Activated T-helper 2 cell treated with anti-CD3 and anti-CD28 coated beads, Interferon-gamma antibody, Interleukin-2, Interleukin-4, amounts not matched to agents 10 μg/mL and 5 μg/mL and 100 μg/mL, durations not matched to agents 14 hours and 24 hours and 36 hours (primary cell): Measurements from ENCODE around the gene STK35. TPM values are rescaled to one million over a fixed set of nuclear protein-coding genes. Genes with fewer than 3 reads are reported as not detected.

Source experiments
- DNase-seq: peaks from one replicate; pipeline ENCODE4 v3.0.0; 2021; ENCODE audit warnings: low spot score
- H3K27ac Mint-ChIP-seq: one replicate; pipeline ENCODE4 v1.8.0; 2021; ENCODE audit warnings: mixed read lengths
- H3K27me3 Mint-ChIP-seq: one replicate; pipeline ENCODE4 v1.8.0; 2021; ENCODE audit warnings: low read depth, mixed read lengths
- H3K36me3 Mint-ChIP-seq: one replicate; pipeline ENCODE4 v1.8.0; 2021; ENCODE audit warnings: low read depth, mixed read lengths
- H3K4me1 Mint-ChIP-seq: one replicate; pipeline ENCODE4 v1.8.0; 2021; ENCODE audit warnings: low read depth, mixed read lengths
- H3K4me3 Mint-ChIP-seq: one replicate; pipeline ENCODE4 v1.8.0; 2021; ENCODE audit warnings: low read depth, mild to moderate bottlenecking, moderate library complexity, mixed read lengths
- H3K9me3 Mint-ChIP-seq: one replicate; pipeline ENCODE4 v1.8.0; 2021; ENCODE audit warnings: mixed read lengths
- intact Hi-C: fragments of 100-400 bp; cut with micrococcal nuclease; formaldehyde crosslinking; loops from one replicate; pipeline ENCODE4 v1.15.1; 2023
- total RNA-seq: library from RNA; stranded (reverse); gene quantifications from 2 replicates; pipeline ENCODE4 v1.2.3, GENCODE V29; 2022

Gene STK35
- total RNA-seq, 1 donor from 2014 or later, result 18.9 TPM

- intact Hi-C loops, result no loop called here
- H3K27ac Mint-ChIP-seq, result no peak overlapping the region
These were observed 29.1 kb downstream of the STK35 start for GRCh38 chr20:2130683-2131082.

GRCh38 chr20:2131366-2131765 is 29.7 kb downstream of the STK35 start:
- Mint-ChIP-seq H3K27ac (no peak overlapping the region), H3K27me3 (no peaks in the 10 kb centered on the region), H3K4me1 (peaks cover 26% of the 10 kb centered on the region), H3K36me3 (no peaks in the 10 kb centered on the region), H3K9me3 (no peaks in the 10 kb centered on the region), H3K4me3 (no peak overlapping the region)
- no peak for DNase-seq
- intact Hi-C loops, result no loop called here

More at GRCh38 chr20:2130683-2131082, 29.1 kb downstream of the STK35 start:
- Mint-ChIP-seq H3K36me3 (no peaks in the 10 kb centered on the region), H3K4me3 (no peak overlapping the region), H3K4me1 (peaks cover 30% of the 10 kb centered on the region), H3K9me3 (no peaks in the 10 kb centered on the region), H3K27me3 (no peaks in the 10 kb centered on the region)
- no peak for DNase-seq

- no peaks in the 10 kb centered on the region for H3K36me3 Mint-ChIP-seq
- H3K27ac Mint-ChIP-seq, result no peak overlapping the region
- DNase-seq, result no peak
- no peaks in the 10 kb centered on the region for H3K27me3 Mint-ChIP-seq
- H3K4me1 Mint-ChIP-seq, result peaks cover 20% of the 10 kb centered on the region
- H3K4me3 Mint-ChIP-seq, result no peak overlapping the region
- intact Hi-C loops, result no loop called here
- no peaks in the 10 kb centered on the region for H3K9me3 Mint-ChIP-seq
These were observed 30.9 kb downstream of the STK35 start for GRCh38 chr20:2132461-2132901.

GRCh38 chr20:2133318-2134183 is 31.9 kb downstream of the STK35 start:
- intact Hi-C loops, result no loop called here
- no peak overlapping the region for H3K27ac Mint-ChIP-seq
- H3K9me3 Mint-ChIP-seq, result no peaks in the 10 kb centered on the region
- peaks cover 18% of the 10 kb centered on the region for H3K4me1 Mint-ChIP-seq
- no peaks in the 10 kb centered on the region for H3K36me3 Mint-ChIP-seq
- H3K27me3 Mint-ChIP-seq, result no peaks in the 10 kb centered on the region
- DNase-seq, result no peak
- H3K4me3 Mint-ChIP-seq, result no peak overlapping the region

GRCh38 chr20:2135013-2135412 is 33.4 kb downstream of the STK35 start:
- H3K4me1 Mint-ChIP-seq, result peaks cover 11% of the 10 kb centered on the region
- no peaks in the 10 kb centered on the region for H3K9me3 Mint-ChIP-seq
- no peak for DNase-seq
- H3K4me3 Mint-ChIP-seq, result no peak overlapping the region
- H3K27me3 Mint-ChIP-seq, result no peaks in the 10 kb centered on the region
- H3K36me3 Mint-ChIP-seq, result no peaks in the 10 kb centered on the region
- no peak overlapping the region for H3K27ac Mint-ChIP-seq
- intact Hi-C loops, result no loop called here

- Mint-ChIP-seq H3K9me3 (no peaks in the 10 kb centered on the region), H3K27me3 (no peaks in the 10 kb centered on the region), H3K4me3 (no peak overlapping the region), H3K27ac (no peak overlapping the region), H3K4me1 (peaks cover 11% of the 10 kb centered on the region), H3K36me3 (peaks cover 5% of the 10 kb centered on the region)
- intact Hi-C loops, result no loop called here
- DNase-seq, result no peak
These were observed 34.6 kb downstream of the STK35 start for GRCh38 chr20:2136275-2136674.

- intact Hi-C loops, result no loop called here
- Mint-ChIP-seq H3K4me1 (peaks cover 19% of the 10 kb centered on the region), H3K9me3 (no peaks in the 10 kb centered on the region), H3K4me3 (no peak overlapping the region), H3K27ac (no peak overlapping the region), H3K36me3 (peaks cover 5% of the 10 kb centered on the region), H3K27me3 (no peaks in the 10 kb centered on the region)
- DNase-seq, result no peak
These were observed 36.0 kb downstream of the STK35 start for GRCh38 chr20:2137552-2138201.

GRCh38 chr20:2138396-2138795 is 36.8 kb downstream of the STK35 start:
- H3K27me3 Mint-ChIP-seq, result no peaks in the 10 kb centered on the region
- peaks cover 17% of the 10 kb centered on the region for H3K4me1 Mint-ChIP-seq
- DNase-seq, result no peak
- intact Hi-C loops, result no loop called here
- H3K4me3 Mint-ChIP-seq, result no peak overlapping the region
- no peak overlapping the region for H3K27ac Mint-ChIP-seq
- H3K9me3 Mint-ChIP-seq, result no peaks in the 10 kb centered on the region
- peaks cover 5% of the 10 kb centered on the region for H3K36me3 Mint-ChIP-seq

- H3K27me3 Mint-ChIP-seq, result no peaks in the 10 kb centered on the region
- intact Hi-C loops, result no loop called here
- H3K4me1 Mint-ChIP-seq, result peaks cover 17% of the 10 kb centered on the region
- H3K27ac Mint-ChIP-seq, result no peak overlapping the region
- H3K36me3 Mint-ChIP-seq, result peaks cover 9% of the 10 kb centered on the region
- DNase-seq, result no peak
- H3K4me3 Mint-ChIP-seq, result no peak overlapping the region
- no peaks in the 10 kb centered on the region for H3K9me3 Mint-ChIP-seq
These were observed 37.6 kb downstream of the STK35 start for GRCh38 chr20:2139250-2139649.

- no peaks in the 10 kb centered on the region for H3K27me3 Mint-ChIP-seq
- peaks cover 17% of the 10 kb centered on the region for H3K4me1 Mint-ChIP-seq
- no peak overlapping the region for H3K27ac Mint-ChIP-seq
- peaks cover 10% of the 10 kb centered on the region for H3K36me3 Mint-ChIP-seq
- no peaks in the 10 kb centered on the region for H3K9me3 Mint-ChIP-seq
- DNase-seq, result no peak
- intact Hi-C loops, result no loop called here
- no peak overlapping the region for H3K4me3 Mint-ChIP-seq
These were observed 38.1 kb downstream of the STK35 start for GRCh38 chr20:2139736-2140135.

GRCh38 chr20:2140561-2140960 is 38.9 kb downstream of the STK35 start:
- Mint-ChIP-seq H3K36me3 (peaks cover 10% of the 10 kb centered on the region), H3K27ac (no peak overlapping the region), H3K4me1 (peaks cover 17% of the 10 kb centered on the region), H3K4me3 (no peak overlapping the region), H3K9me3 (no peaks in the 10 kb centered on the region), H3K27me3 (no peaks in the 10 kb centered on the region)
- intact Hi-C loops, result no loop called here
- DNase-seq, result no peak

- H3K27ac Mint-ChIP-seq, result peak overlapping the region; percentile 40
- intact Hi-C loops, result no loop called here
- peaks cover 17% of the 10 kb centered on the region for H3K4me1 Mint-ChIP-seq
- no peaks in the 10 kb centered on the region for H3K9me3 Mint-ChIP-seq
- H3K4me3 Mint-ChIP-seq, result no peak overlapping the region
- no peak for DNase-seq
- no peaks in the 10 kb centered on the region for H3K27me3 Mint-ChIP-seq
- H3K36me3 Mint-ChIP-seq, result peaks cover 16% of the 10 kb centered on the region
These were observed 40.3 kb downstream of the STK35 start for GRCh38 chr20:2141600-2142575.
